ENCODE data around the gene ARID4B.
"Not testable (repeated sequence)": the region's sequence is repeated elsewhere in the genome, so short reads cannot be mapped to it uniquely, and the experiment has no call there.

ARID4B gene

GRCh38 chr1:235160383-235160956, 167.5 kb downstream of the ARID4B start:
- no peaks in the 10 kb centered on the region for H3K9me3 ChIP-seq (ENCODE audit: insufficient read depth, low read length)
- H3K79me2 ChIP-seq (ENCODE audit: low read length) = peaks cover 16% of the 10 kb centered on the region
- H4K20me1 ChIP-seq (ENCODE audit: insufficient read depth, low read length) = no peaks in the 10 kb centered on the region; the same call in 1 of the 2 replicates
- peak overlapping the region; percentile 82 for H3K4me3 ChIP-seq (ENCODE audit: low read length)
- peak overlapping the region; percentile 70 for H3K4me2 ChIP-seq (ENCODE audit: low read length)
- H2AFZ ChIP-seq (ENCODE audit: low read depth, low read length) = peak overlapping the region; percentile 93
- H3K4me1 ChIP-seq (ENCODE audit: low read length) = peaks cover 10% of the 10 kb centered on the region
- peak overlapping the region; percentile 49 for H3K27ac ChIP-seq (ENCODE audit: low read length)
- H3K36me3 ChIP-seq (replicated peaks; ENCODE audit: low read depth, low read length) = peaks cover 25% of the 10 kb centered on the region
- no peaks in the 10 kb centered on the region for H3K27me3 ChIP-seq (ENCODE audit: low read depth, low read length)
- TF ChIP-seq EZH2phosphoT487 (IDR thresholded peaks at IDR 0.05; ENCODE audit: low read depth) (no peak), CTCF (IDR thresholded peaks at IDR 0.05; ENCODE audit: low read depth, low read length) (no peak)
- peak overlapping the region; percentile 75 for H3K9ac ChIP-seq (ENCODE audit: low read length)

- H3K4me2 ChIP-seq (ENCODE audit: low read length) = peak overlapping the region; percentile 70
- H3K9me3 ChIP-seq (ENCODE audit: insufficient read depth, low read length); H3K27me3 ChIP-seq (ENCODE audit: low read depth, low read length); H4K20me1 ChIP-seq (ENCODE audit: insufficient read depth, low read length); H3K27ac ChIP-seq (ENCODE audit: low read length); H3K4me1 ChIP-seq (ENCODE audit: low read length); H2AFZ ChIP-seq (ENCODE audit: low read depth, low read length): not testable (repeated sequence)
- peaks cover 16% of the 10 kb centered on the region for H3K79me2 ChIP-seq (ENCODE audit: low read length)
- H3K4me3 ChIP-seq (ENCODE audit: low read length) = peak overlapping the region; percentile 82
- peaks cover 28% of the 10 kb centered on the region for H3K36me3 ChIP-seq (replicated peaks; ENCODE audit: low read depth, low read length)
- H3K9ac ChIP-seq (ENCODE audit: low read length) = peak overlapping the region; percentile 75
These were observed 168.0 kb downstream of the ARID4B start for GRCh38 chr1:235159930-235160329.

- H3K36me3 ChIP-seq (replicated peaks; ENCODE audit: low read depth, low read length) = peaks cover 32% of the 10 kb centered on the region
These were observed 168.7 kb downstream of the ARID4B start for GRCh38 chr1:235159284-235159683.

GRCh38 chr1:235158680-235159079, 169.3 kb downstream of the ARID4B start:
- H3K4me3 ChIP-seq (ENCODE audit: low read length) = no peak overlapping the region
- H3K79me2 ChIP-seq (ENCODE audit: low read length) = peaks cover 16% of the 10 kb centered on the region
- H3K27me3 ChIP-seq (ENCODE audit: low read depth, low read length) = no peaks in the 10 kb centered on the region
- no peaks in the 10 kb centered on the region; the same call in 1 of the 2 replicates for H4K20me1 ChIP-seq (ENCODE audit: insufficient read depth, low read length)
- no peak overlapping the region for H3K4me2 ChIP-seq (ENCODE audit: low read length)
- TF ChIP-seq EZH2phosphoT487 (IDR thresholded peaks at IDR 0.05; ENCODE audit: low read depth) (no peak), CTCF (IDR thresholded peaks at IDR 0.05; ENCODE audit: low read depth, low read length) (no peak)
- H3K36me3 ChIP-seq (replicated peaks; ENCODE audit: low read depth, low read length) = peaks cover 35% of the 10 kb centered on the region
- no peak overlapping the region for H3K27ac ChIP-seq (ENCODE audit: low read length)
- H2AFZ ChIP-seq (ENCODE audit: low read depth, low read length) = no peak overlapping the region
- no peaks in the 10 kb centered on the region for H3K9me3 ChIP-seq (ENCODE audit: insufficient read depth, low read length)
- H3K4me1 ChIP-seq (ENCODE audit: low read length) = peaks cover 10% of the 10 kb centered on the region
- H3K9ac ChIP-seq (ENCODE audit: low read length) = no peak overlapping the region

More at GRCh38 chr1:235159284-235159683, 168.7 kb downstream of the ARID4B start:
- H4K20me1 ChIP-seq (ENCODE audit: insufficient read depth, low read length); H3K27ac ChIP-seq (ENCODE audit: low read length); H3K27me3 ChIP-seq (ENCODE audit: low read depth, low read length); H3K9ac ChIP-seq (ENCODE audit: low read length); H3K4me1 ChIP-seq (ENCODE audit: low read length); H2AFZ ChIP-seq (ENCODE audit: low read depth, low read length); H3K4me3 ChIP-seq (ENCODE audit: low read length); H3K4me2 ChIP-seq (ENCODE audit: low read length); H3K9me3 ChIP-seq (ENCODE audit: insufficient read depth, low read length): not testable (repeated sequence)
- peaks cover 16% of the 10 kb centered on the region for H3K79me2 ChIP-seq (ENCODE audit: low read length)

GRCh38 chr1:235157150-235157549, 170.8 kb downstream of the ARID4B start:
- H2AFZ ChIP-seq (ENCODE audit: low read depth, low read length) = no peak overlapping the region
- peaks cover 42% of the 10 kb centered on the region for H3K36me3 ChIP-seq (replicated peaks; ENCODE audit: low read depth, low read length)
- no peak overlapping the region for H3K4me2 ChIP-seq (ENCODE audit: low read length)
- no peaks in the 10 kb centered on the region for H3K27me3 ChIP-seq (ENCODE audit: low read depth, low read length)
- H3K27ac ChIP-seq (ENCODE audit: low read length) = no peak overlapping the region
- H3K9me3 ChIP-seq (ENCODE audit: insufficient read depth, low read length) = no peaks in the 10 kb centered on the region
- peaks cover 16% of the 10 kb centered on the region for H3K79me2 ChIP-seq (ENCODE audit: low read length)
- H3K9ac ChIP-seq (ENCODE audit: low read length) = no peak overlapping the region
- TF ChIP-seq CTCF (IDR thresholded peaks at IDR 0.05; ENCODE audit: low read depth, low read length) = no peak
- no peak for TF ChIP-seq EZH2phosphoT487 (IDR thresholded peaks at IDR 0.05; ENCODE audit: low read depth)
- H3K4me3 ChIP-seq (ENCODE audit: low read length) = no peak overlapping the region
- peaks cover 10% of the 10 kb centered on the region for H3K4me1 ChIP-seq (ENCODE audit: low read length)
- no peaks in the 10 kb centered on the region; the same call in 1 of the 2 replicates for H4K20me1 ChIP-seq (ENCODE audit: insufficient read depth, low read length)
